ENCODE data around the gene RHOJ.

The RHOJ gene

DNA sequence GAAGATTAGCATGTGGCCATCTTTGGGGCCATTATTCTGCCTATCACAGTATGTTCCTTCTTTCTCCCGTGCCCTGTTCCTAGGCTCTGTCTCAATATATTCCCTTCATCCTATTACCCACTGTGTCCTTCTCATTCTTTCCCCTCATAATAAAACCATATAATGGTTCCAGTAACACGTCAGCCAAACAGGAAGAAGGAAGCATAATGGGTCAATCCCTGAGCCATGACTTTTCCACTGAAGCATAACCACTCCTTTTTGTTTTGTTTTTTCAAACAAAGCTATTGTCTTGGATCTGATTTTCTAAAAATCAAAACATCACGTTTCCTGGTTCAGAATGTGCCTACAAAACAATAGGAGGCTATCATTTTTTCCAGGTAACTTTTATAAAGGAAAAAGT is 21.3 kb upstream of the RHOJ start:
- H3K27me3 ChIP-seq (ENCODE audit: control insufficient read depth, insufficient read depth, low read length), result no peaks in the 10 kb centered on the region
- H3K9me3 ChIP-seq (ENCODE audit: control insufficient read depth, low read depth, low read length), result no peaks in the 10 kb centered on the region
- no peak overlapping the region for H3K4me3 ChIP-seq (ENCODE audit: low read length)
- H3K27ac ChIP-seq (ENCODE audit: low read length), result no peak overlapping the region
- no peaks in the 10 kb centered on the region for H3K4me1 ChIP-seq (ENCODE audit: control insufficient read depth, low read depth, low read length)
- H3K9ac ChIP-seq (ENCODE audit: low read length), result no peak overlapping the region
- no peaks in the 10 kb centered on the region for H3K36me3 ChIP-seq (ENCODE audit: control insufficient read depth, low read depth, low read length)

DNA sequence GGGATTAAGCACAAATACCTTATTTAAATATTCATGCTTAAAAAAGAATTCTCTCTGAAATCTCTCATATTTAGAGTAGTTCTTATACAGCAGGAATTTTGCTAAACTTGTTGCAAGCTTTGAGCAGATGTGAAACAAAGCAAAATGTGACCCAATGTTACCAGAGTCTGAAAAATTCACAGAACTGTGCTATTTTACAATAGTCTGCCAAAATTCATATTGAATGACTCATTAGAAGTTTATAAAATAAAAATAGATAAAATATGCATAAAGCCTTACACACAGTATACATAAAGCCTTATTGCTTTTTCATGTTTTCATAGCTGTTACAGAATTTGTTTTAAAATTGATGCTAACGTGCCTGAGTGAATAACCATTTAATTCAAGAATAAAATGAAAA is 17.8 kb upstream of the RHOJ start:
- H3K9ac ChIP-seq (ENCODE audit: low read length), result no peak overlapping the region
- no peaks in the 10 kb centered on the region for H3K4me1 ChIP-seq (ENCODE audit: control insufficient read depth, low read depth, low read length)
- H3K36me3 ChIP-seq (ENCODE audit: control insufficient read depth, low read depth, low read length), result no peaks in the 10 kb centered on the region
- no peaks in the 10 kb centered on the region for H3K27me3 ChIP-seq (ENCODE audit: control insufficient read depth, insufficient read depth, low read length)
- H3K9me3 ChIP-seq (ENCODE audit: control insufficient read depth, low read depth, low read length), result no peaks in the 10 kb centered on the region
- no peak overlapping the region for H3K4me3 ChIP-seq (ENCODE audit: low read length)
- no peak overlapping the region for H3K27ac ChIP-seq (ENCODE audit: low read length)

DNA sequence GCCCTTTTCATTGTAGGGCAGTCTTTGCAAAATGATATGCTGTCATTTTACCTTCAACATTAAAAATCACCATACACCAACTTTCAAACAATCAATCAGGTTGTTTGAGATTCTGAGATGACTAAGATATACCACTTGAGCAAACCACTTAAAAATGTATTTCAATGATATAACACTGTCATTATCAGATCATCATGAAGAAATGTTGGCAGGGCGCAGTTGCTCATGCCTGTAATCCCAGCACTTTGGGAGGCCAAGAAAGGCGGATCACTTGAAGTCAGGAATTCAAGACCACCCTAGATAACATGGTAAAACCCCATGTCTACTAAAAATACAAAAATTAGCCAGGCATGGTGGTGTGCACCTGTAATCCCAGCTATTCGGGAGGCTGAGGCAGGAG is 13.0 kb upstream of the RHOJ start:
- Histone ChIP-seq H3K4me1 (ENCODE audit: control insufficient read depth, low read depth, low read length) (no peaks in the 10 kb centered on the region), H3K36me3 (ENCODE audit: control insufficient read depth, low read depth, low read length) (no peaks in the 10 kb centered on the region), H3K9ac (ENCODE audit: low read length) (no peak overlapping the region), H3K27me3 (ENCODE audit: control insufficient read depth, insufficient read depth, low read length) (no peaks in the 10 kb centered on the region), H3K9me3 (ENCODE audit: control insufficient read depth, low read depth, low read length) (no peaks in the 10 kb centered on the region), H3K4me3 (ENCODE audit: low read length) (no peak overlapping the region), H3K27ac (ENCODE audit: low read length) (no peak overlapping the region)

DNA sequence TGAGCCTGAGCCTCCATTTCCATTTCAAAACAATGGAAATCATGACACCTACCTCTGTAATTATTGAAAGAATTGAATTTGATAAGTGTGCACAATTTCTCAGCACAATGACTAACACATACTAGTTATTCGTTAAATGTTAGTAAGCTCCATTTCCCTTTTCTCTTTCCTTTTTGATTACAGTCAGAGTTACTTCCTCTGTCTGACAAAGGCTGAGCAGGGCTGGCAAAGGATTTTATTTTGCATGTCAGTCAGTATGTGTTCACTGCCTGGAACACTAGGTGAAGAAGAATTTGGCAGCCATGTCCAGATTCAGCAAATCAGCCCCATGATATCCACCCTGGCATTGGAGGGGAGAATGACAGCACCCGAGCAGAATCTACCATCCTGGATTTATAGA is 12.2 kb upstream of the RHOJ start:
- Histone ChIP-seq H3K36me3 (ENCODE audit: control insufficient read depth, low read depth, low read length) (no peaks in the 10 kb centered on the region), H3K9ac (ENCODE audit: low read length) (no peak overlapping the region), H3K27ac (ENCODE audit: low read length) (no peak overlapping the region), H3K27me3 (ENCODE audit: control insufficient read depth, insufficient read depth, low read length) (no peaks in the 10 kb centered on the region), H3K4me3 (ENCODE audit: low read length) (no peak overlapping the region), H3K4me1 (ENCODE audit: control insufficient read depth, low read depth, low read length) (no peaks in the 10 kb centered on the region), H3K9me3 (ENCODE audit: control insufficient read depth, low read depth, low read length) (no peaks in the 10 kb centered on the region)

DNA sequence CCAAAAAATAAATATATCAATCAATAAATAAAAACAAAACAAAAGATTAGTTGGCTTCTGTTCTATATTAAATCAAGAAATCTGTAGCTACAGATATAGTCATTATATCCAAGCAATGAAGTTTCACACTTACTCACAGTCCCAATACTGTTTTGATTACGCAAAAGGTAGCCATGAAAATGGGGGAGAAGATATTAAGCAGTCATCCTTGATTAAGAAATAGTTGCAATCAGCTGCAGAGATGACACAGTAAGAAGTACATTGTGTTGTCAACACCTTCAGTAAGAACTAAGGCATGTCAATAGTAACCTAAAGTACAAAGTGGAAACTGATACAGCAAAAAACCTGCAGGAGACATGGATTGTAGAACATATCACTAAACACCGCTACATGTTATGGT is 11.0 kb upstream of the RHOJ start:
- Histone ChIP-seq H3K27me3 (ENCODE audit: control insufficient read depth, insufficient read depth, low read length) (no peaks in the 10 kb centered on the region), H3K36me3 (ENCODE audit: control insufficient read depth, low read depth, low read length) (no peaks in the 10 kb centered on the region), H3K4me1 (ENCODE audit: control insufficient read depth, low read depth, low read length) (no peaks in the 10 kb centered on the region), H3K9ac (ENCODE audit: low read length) (no peak overlapping the region), H3K9me3 (ENCODE audit: control insufficient read depth, low read depth, low read length) (no peaks in the 10 kb centered on the region), H3K4me3 (ENCODE audit: low read length) (no peak overlapping the region), H3K27ac (ENCODE audit: low read length) (no peak overlapping the region)

DNA sequence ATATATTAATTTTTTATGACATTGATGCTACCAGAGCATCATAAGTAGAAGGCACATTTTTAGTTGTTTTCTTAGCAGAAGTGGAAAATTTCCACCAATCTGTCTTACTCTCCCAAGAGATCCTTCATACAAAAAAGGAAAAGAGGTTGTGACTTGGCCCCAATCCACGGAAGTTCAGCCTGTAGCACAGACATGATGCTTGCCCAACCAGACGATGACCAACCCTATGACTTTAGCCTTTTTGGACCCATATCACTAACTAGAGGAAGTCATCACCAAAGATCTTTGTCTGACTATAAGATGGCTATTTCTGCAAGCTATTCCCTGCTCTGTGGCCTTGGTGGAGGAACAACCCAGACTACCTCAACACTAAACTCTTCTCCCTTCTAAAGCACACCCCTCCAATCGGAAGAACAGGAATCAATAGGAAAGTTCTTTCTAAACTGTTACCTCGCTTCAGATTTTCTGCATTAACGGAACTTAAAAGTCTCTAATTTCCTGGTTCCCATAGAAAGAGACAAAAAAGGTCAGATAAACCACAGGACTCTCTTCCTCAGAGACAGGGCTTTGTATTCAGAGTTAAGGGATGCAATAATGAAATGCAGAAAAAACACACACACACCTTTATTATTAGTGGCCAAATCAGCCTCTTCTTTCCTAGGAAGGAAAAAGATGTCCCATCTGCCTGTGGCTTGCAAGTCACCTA is 4.1 kb upstream of the RHOJ start:
- Histone ChIP-seq H3K27ac (ENCODE audit: low read length) (no peak overlapping the region), H3K9me3 (ENCODE audit: control insufficient read depth, low read depth, low read length) (no peaks in the 10 kb centered on the region), H3K27me3 (ENCODE audit: control insufficient read depth, insufficient read depth, low read length) (no peaks in the 10 kb centered on the region), H3K4me3 (ENCODE audit: low read length) (no peak overlapping the region), H3K9ac (ENCODE audit: low read length) (no peak overlapping the region), H3K4me1 (ENCODE audit: control insufficient read depth, low read depth, low read length) (peaks cover 17% of the 10 kb centered on the region), H3K36me3 (ENCODE audit: control insufficient read depth, low read depth, low read length) (no peaks in the 10 kb centered on the region)

DNA sequence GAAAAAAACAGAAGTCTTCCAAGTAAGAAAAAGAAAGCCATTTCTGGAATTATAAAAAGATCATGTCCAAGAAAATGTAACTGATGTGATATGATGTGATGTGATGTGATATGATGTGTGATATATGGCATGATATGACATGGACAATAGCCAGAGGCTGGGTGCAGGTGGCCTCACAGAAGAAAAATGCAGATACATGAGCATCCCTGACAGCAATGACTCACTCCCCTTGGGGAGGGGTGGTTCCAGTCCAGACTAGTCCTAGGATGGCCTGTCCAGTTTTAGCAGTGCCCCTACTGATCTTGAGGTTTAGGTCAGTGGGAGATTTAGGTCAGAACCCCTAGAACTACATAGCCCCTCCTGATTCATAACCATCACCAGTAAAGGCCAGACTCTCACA is 3.5 kb upstream of the RHOJ start:
- Histone ChIP-seq H3K27me3 (ENCODE audit: control insufficient read depth, insufficient read depth, low read length) (no peaks in the 10 kb centered on the region), H3K4me3 (ENCODE audit: low read length) (no peak overlapping the region), H3K9me3 (ENCODE audit: control insufficient read depth, low read depth, low read length) (no peaks in the 10 kb centered on the region), H3K27ac (ENCODE audit: low read length) (no peak overlapping the region), H3K36me3 (ENCODE audit: control insufficient read depth, low read depth, low read length) (no peaks in the 10 kb centered on the region), H3K9ac (ENCODE audit: low read length) (no peak overlapping the region), H3K4me1 (ENCODE audit: control insufficient read depth, low read depth, low read length) (peaks cover 18% of the 10 kb centered on the region)

DNA sequence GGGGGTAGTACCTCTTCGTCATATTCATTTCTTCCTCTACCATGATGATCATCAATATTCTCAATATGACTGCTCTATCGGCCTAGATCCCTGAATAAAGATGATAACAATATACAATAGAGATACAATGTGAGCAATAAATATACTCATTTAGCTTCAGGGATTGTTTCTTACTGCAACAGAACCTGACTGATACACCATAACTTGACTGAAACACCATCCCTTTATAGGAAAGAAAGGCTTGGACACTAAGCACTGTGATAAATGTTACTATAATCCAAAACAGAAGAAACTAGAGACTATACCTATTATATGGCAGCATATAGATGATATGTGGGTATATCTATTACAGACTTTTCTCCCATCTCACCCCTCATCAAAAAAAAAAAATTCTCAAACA is 1.2 kb upstream of the RHOJ start:
- no peaks in the 10 kb centered on the region for H3K36me3 ChIP-seq (ENCODE audit: control insufficient read depth, low read depth, low read length)
- no peak overlapping the region for H3K27ac ChIP-seq (ENCODE audit: low read length)
- H3K9me3 ChIP-seq (ENCODE audit: control insufficient read depth, low read depth, low read length), result no peaks in the 10 kb centered on the region
- no peak overlapping the region for H3K4me3 ChIP-seq (ENCODE audit: low read length)
- H3K27me3 ChIP-seq (ENCODE audit: control insufficient read depth, insufficient read depth, low read length), result no peaks in the 10 kb centered on the region
- peaks cover 18% of the 10 kb centered on the region for H3K4me1 ChIP-seq (ENCODE audit: control insufficient read depth, low read depth, low read length)
- H3K9ac ChIP-seq (ENCODE audit: low read length), result no peak overlapping the region

DNA sequence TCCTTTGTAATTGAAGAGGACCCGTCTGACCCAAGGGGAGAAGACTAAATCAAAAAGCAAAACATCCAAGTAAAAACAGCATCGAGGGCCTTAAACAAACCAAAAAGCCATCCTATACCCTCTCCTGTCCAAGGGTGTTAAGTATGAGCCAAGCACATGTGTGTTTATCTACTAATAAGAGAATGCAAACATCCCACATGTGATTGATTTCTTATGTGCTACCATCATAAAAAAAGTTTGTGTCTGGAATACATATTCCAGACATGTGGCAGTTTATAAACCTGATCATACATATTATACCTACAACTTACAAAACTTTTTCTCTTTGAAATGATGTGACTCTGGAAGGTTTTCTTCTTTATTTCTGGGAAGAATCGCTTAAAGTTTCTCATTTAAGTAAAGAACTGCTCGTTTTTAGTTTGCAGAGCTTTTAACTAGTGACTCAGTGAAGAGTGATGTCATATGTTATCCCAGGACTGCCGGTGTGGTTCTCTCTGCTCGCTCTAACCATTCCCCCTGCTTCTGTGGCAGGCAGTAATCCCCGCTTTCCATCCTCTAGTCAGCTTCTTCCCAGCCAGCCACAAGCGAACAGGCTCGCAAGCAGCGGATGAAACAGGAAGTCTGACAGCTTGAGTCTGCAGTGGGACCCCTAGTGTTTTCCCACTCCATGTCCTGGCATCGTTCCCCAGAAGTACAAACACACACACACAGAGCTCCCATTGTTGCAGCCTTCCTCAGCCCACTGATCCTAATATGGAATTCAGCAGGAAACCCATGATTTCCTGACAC is 431 bp upstream of the RHOJ start:
- Histone ChIP-seq H3K4me1 (ENCODE audit: control insufficient read depth, low read depth, low read length) (peaks cover 18% of the 10 kb centered on the region), H3K9ac (ENCODE audit: low read length) (no peak overlapping the region), H3K4me3 (ENCODE audit: low read length) (peak overlapping the region; percentile 37), H3K27ac (ENCODE audit: low read length) (no peak overlapping the region), H3K36me3 (ENCODE audit: control insufficient read depth, low read depth, low read length) (no peaks in the 10 kb centered on the region), H3K9me3 (ENCODE audit: control insufficient read depth, low read depth, low read length) (no peaks in the 10 kb centered on the region), H3K27me3 (ENCODE audit: control insufficient read depth, insufficient read depth, low read length) (no peaks in the 10 kb centered on the region)

DNA sequence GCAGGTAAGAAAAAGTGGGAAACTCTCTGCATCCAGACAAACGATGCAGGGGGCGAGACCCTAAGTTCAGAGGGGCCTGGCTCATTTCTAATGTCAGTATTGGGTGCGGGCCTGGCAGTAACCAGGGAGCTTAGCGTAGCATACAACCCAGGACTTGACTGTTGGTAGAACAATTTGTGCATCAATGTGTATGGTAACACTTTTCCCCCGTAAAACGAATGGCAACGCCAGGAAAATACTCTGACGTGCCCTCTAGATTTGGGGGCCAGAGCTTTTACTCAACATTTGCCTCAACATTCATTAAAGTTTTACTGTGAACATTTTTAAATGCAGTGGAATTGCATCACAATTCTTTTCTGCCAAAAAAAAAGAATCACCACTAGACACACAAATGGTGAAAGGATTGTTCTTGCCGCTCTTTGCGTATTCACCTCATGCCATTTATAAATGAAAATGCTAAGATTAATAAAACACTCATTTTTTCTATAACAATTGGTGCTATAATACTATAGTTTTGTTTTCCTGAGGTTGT is 867 bp downstream of the RHOJ start:
- Histone ChIP-seq H3K27ac (ENCODE audit: low read length) (no peak overlapping the region), H3K36me3 (ENCODE audit: control insufficient read depth, low read depth, low read length) (no peaks in the 10 kb centered on the region), H3K9ac (ENCODE audit: low read length) (no peak overlapping the region), H3K27me3 (ENCODE audit: control insufficient read depth, insufficient read depth, low read length) (no peaks in the 10 kb centered on the region), H3K4me3 (ENCODE audit: low read length) (peak overlapping the region; percentile 37), H3K9me3 (ENCODE audit: control insufficient read depth, low read depth, low read length) (no peaks in the 10 kb centered on the region), H3K4me1 (ENCODE audit: control insufficient read depth, low read depth, low read length) (peaks cover 18% of the 10 kb centered on the region)

DNA sequence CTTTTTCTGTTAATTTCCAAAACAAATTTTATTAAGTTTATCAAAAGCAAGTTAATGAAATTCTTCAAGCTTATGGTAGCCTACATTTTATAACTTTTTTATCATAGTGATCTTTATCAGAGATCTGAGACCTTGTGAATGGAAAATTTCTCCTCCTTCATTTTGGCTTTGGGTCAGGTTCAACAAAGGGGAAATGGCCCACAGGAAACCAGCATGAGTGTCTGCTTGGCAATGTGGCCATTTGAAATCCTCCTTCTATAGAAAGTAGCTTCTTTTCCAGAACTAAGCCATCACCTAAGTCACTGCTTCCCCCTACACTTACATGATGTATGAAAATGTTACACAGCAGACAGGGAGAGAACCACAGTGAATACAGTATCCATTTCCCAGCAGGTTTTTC is 1.6 kb downstream of the RHOJ start:
- Histone ChIP-seq H3K36me3 (ENCODE audit: control insufficient read depth, low read depth, low read length) (no peaks in the 10 kb centered on the region), H3K9me3 (ENCODE audit: control insufficient read depth, low read depth, low read length) (no peaks in the 10 kb centered on the region), H3K4me1 (ENCODE audit: control insufficient read depth, low read depth, low read length) (peaks cover 18% of the 10 kb centered on the region), H3K4me3 (ENCODE audit: low read length) (no peak overlapping the region), H3K27me3 (ENCODE audit: control insufficient read depth, insufficient read depth, low read length) (no peaks in the 10 kb centered on the region), H3K27ac (ENCODE audit: low read length) (no peak overlapping the region), H3K9ac (ENCODE audit: low read length) (no peak overlapping the region)

DNA sequence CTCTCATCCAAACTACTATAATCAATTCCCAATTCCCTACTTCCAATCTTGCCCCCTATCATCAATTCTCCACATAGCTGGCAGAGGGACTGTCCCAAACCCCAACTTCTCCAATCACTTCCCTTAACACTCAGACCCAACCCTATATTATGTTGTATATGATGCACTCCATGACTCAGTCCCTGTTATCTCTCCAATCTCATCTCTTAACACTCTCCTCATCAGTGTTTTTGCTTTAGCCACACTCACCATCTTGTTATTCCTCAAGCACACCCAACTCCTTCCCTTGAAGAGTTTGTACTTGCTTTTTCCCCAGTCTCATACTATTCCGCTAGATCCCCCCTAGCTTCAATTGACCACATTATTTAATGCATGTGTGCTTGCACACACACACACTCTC is 4.9 kb downstream of the RHOJ start:
- Histone ChIP-seq H3K36me3 (ENCODE audit: control insufficient read depth, low read depth, low read length) (no peaks in the 10 kb centered on the region), H3K9ac (ENCODE audit: low read length) (no peak overlapping the region), H3K27ac (ENCODE audit: low read length) (no peak overlapping the region), H3K27me3 (ENCODE audit: control insufficient read depth, insufficient read depth, low read length) (no peaks in the 10 kb centered on the region), H3K4me3 (ENCODE audit: low read length) (no peak overlapping the region), H3K4me1 (ENCODE audit: control insufficient read depth, low read depth, low read length) (peaks cover 10% of the 10 kb centered on the region), H3K9me3 (ENCODE audit: control insufficient read depth, low read depth, low read length) (no peaks in the 10 kb centered on the region)

Data from iPS-18a (cell line).